Measurements from ENCODE around the gene SOAT2. TPM values are rescaled to one million over a fixed set of nuclear protein-coding genes. Genes with fewer than 3 reads are reported as not detected.

SOAT2 gene
- total RNA-seq, 1 donor from 2014 or later = not detected

- Mint-ChIP-seq H3K27me3 (ENCODE audit: unreplicated experiment) (peaks cover 12% of the 10 kb centered on the region), H3K4me1 (ENCODE audit: unreplicated experiment) (no peaks in the 10 kb centered on the region), H3K27ac (ENCODE audit: unreplicated experiment) (no peak overlapping the region), H3K4me3 (ENCODE audit: unreplicated experiment) (no peak overlapping the region), H3K36me3 (ENCODE audit: low read depth, unreplicated experiment) (peaks cover 20% of the 10 kb centered on the region), H3K9me3 (ENCODE audit: unreplicated experiment) (no peaks in the 10 kb centered on the region)
- DNase-seq (ENCODE audit: low spot score) = no peak
- no peak for TF ChIP-seq CTCF (IDR thresholded peaks at IDR 0.05; ENCODE audit: unreplicated experiment)
These were observed 63.6 kb downstream of the SOAT2 start for GRCh38 chr12:53166837-53167236.

GRCh38 chr12:53169644-53170043 is 66.4 kb downstream of the SOAT2 start:
- H3K9me3 Mint-ChIP-seq (ENCODE audit: unreplicated experiment) = no peaks in the 10 kb centered on the region
- no peak for TF ChIP-seq CTCF (IDR thresholded peaks at IDR 0.05; ENCODE audit: unreplicated experiment)
- H3K4me3 Mint-ChIP-seq (ENCODE audit: unreplicated experiment) = no peak overlapping the region
- peaks cover 23% of the 10 kb centered on the region for H3K36me3 Mint-ChIP-seq (ENCODE audit: low read depth, unreplicated experiment)
- H3K27ac Mint-ChIP-seq (ENCODE audit: unreplicated experiment) = no peak overlapping the region
- no peak for DNase-seq (ENCODE audit: low spot score)
- peaks cover 17% of the 10 kb centered on the region for H3K27me3 Mint-ChIP-seq (ENCODE audit: unreplicated experiment)
- H3K4me1 Mint-ChIP-seq (ENCODE audit: unreplicated experiment) = peaks cover 2% of the 10 kb centered on the region

- TF ChIP-seq CTCF (IDR thresholded peaks at IDR 0.05; ENCODE audit: unreplicated experiment) = no peak
- Mint-ChIP-seq H3K27ac (ENCODE audit: unreplicated experiment) (no peak overlapping the region), H3K36me3 (ENCODE audit: low read depth, unreplicated experiment) (peaks cover 23% of the 10 kb centered on the region), H3K9me3 (ENCODE audit: unreplicated experiment) (no peaks in the 10 kb centered on the region), H3K4me1 (ENCODE audit: unreplicated experiment) (peaks cover 4% of the 10 kb centered on the region), H3K4me3 (ENCODE audit: unreplicated experiment) (no peak overlapping the region), H3K27me3 (ENCODE audit: unreplicated experiment) (peaks cover 17% of the 10 kb centered on the region)
- DNase-seq (ENCODE audit: low spot score) = no peak
These were observed 66.9 kb downstream of the SOAT2 start for GRCh38 chr12:53170215-53170614.

- DNase-seq (ENCODE audit: low spot score) = no peak
These were observed 67.8 kb downstream of the SOAT2 start for GRCh38 chr12:53170876-53171724.

More at GRCh38 chr12:53170876-53171724, 67.8 kb downstream of the SOAT2 start:
- TF ChIP-seq CTCF (IDR thresholded peaks at IDR 0.05; ENCODE audit: unreplicated experiment) = no peak
- H3K4me1 Mint-ChIP-seq (ENCODE audit: unreplicated experiment) = peaks cover 8% of the 10 kb centered on the region
- no peaks in the 10 kb centered on the region for H3K9me3 Mint-ChIP-seq (ENCODE audit: unreplicated experiment)
- H3K36me3 Mint-ChIP-seq (ENCODE audit: low read depth, unreplicated experiment) = peaks cover 23% of the 10 kb centered on the region
- H3K27ac Mint-ChIP-seq (ENCODE audit: unreplicated experiment) = no peak overlapping the region
- peaks cover 17% of the 10 kb centered on the region for H3K27me3 Mint-ChIP-seq (ENCODE audit: unreplicated experiment)
- no peak overlapping the region for H3K4me3 Mint-ChIP-seq (ENCODE audit: unreplicated experiment)

Data from endothelial cell (in vitro differentiated cells).